ENCODE data around the gene IL1R2.

IL1R2 gene

GRCh38 chr2:101985793-101986164 is 6.0 kb upstream of the IL1R2 start:
- no peak overlapping the region for H3K4me3 ChIP-seq (ENCODE audit: low read depth, low read length)
- TF ChIP-seq CTCF (IDR thresholded peaks at IDR 0.05; ENCODE audit: low read depth, low read length, missing control alignments), result no peak
- no peak for DNase-seq (ENCODE audit: low read depth)
- in situ Hi-C loops (cut with HindIII; ENCODE audit: low sequenced_read_pairs), result no loop called here

- no peak for DNase-seq (ENCODE audit: low read depth)
- no peak overlapping the region for H3K4me3 ChIP-seq (ENCODE audit: low read depth, low read length)
- in situ Hi-C loops (cut with HindIII; ENCODE audit: low sequenced_read_pairs), result no loop called here
- no peak for TF ChIP-seq CTCF (IDR thresholded peaks at IDR 0.05; ENCODE audit: low read depth, low read length, missing control alignments)
Observed at GRCh38 chr2:101986376-101986775, 5.4 kb upstream of the IL1R2 start.

GRCh38 chr2:101986804-101987740 is 4.7 kb upstream of the IL1R2 start:
- no peak for TF ChIP-seq CTCF (IDR thresholded peaks at IDR 0.05; ENCODE audit: low read depth, low read length, missing control alignments)
- no peak overlapping the region for H3K4me3 ChIP-seq (ENCODE audit: low read depth, low read length)
- DNase-seq (ENCODE audit: low read depth), result no peak
- in situ Hi-C loops (cut with HindIII; ENCODE audit: low sequenced_read_pairs), result no loop called here

GRCh38 chr2:101987832-101988231 is 3.9 kb upstream of the IL1R2 start:
- TF ChIP-seq CTCF (IDR thresholded peaks at IDR 0.05; ENCODE audit: low read depth, low read length, missing control alignments), result no peak
- no peak for DNase-seq (ENCODE audit: low read depth)
- in situ Hi-C loops (cut with HindIII; ENCODE audit: low sequenced_read_pairs), result no loop called here
- H3K4me3 ChIP-seq (ENCODE audit: low read depth, low read length), result no peak overlapping the region

- H3K4me3 ChIP-seq (ENCODE audit: low read depth, low read length), result no peak overlapping the region
- no peak for DNase-seq (ENCODE audit: low read depth)
- TF ChIP-seq CTCF (IDR thresholded peaks at IDR 0.05; ENCODE audit: low read depth, low read length, missing control alignments), result no peak
- in situ Hi-C loops (cut with HindIII; ENCODE audit: low sequenced_read_pairs), result no loop called here
Observed at GRCh38 chr2:101988541-101988940, 3.2 kb upstream of the IL1R2 start.

- in situ Hi-C loops (cut with HindIII; ENCODE audit: low sequenced_read_pairs), result no loop called here
- no peak for DNase-seq (ENCODE audit: low read depth)
- H3K4me3 ChIP-seq (ENCODE audit: low read depth, low read length), result no peak overlapping the region
- TF ChIP-seq CTCF (IDR thresholded peaks at IDR 0.05; ENCODE audit: low read depth, low read length, missing control alignments), result no peak
Observed at GRCh38 chr2:101989740-101990460, 1.9 kb upstream of the IL1R2 start.

Data from astrocyte of the cerebellum (primary cell).